ENCODE measurements around the gene MUC21.

Gene MUC21

DNA sequence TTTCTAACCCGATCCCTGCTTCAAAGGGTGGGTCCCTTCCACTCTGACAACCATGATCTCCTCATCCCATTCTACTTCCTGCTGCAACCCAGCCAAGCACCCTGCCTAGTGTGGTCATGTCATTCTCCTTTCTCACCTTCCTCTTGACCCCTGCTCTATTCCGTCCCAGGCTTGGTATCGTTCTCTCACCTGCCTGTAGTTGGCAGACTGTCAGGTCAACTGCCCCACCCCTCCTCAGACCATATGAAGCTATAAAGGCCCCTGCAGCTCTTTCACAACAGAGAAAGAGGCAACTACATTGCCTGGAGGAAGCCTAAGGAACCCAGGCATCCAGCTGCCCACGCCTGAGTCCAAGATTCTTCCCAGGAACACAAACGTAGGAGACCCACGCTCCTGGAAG lies at the start of gene MUC21:
TSS of gene MUC21 (plus strand) at position 280 of the 400 bp plus-strand sequence. CDS start 241 bp downstream, outside the sequence.
- DNase-seq (ENCODE audit: low read depth in 2 of 2) = no peak

GRCh38 chr6:30935018-30935417 lies 48.5 kb upstream of the MUC21 start:
- DNase-seq (ENCODE audit: low read depth in 2 of 2) = no peak

DNA sequence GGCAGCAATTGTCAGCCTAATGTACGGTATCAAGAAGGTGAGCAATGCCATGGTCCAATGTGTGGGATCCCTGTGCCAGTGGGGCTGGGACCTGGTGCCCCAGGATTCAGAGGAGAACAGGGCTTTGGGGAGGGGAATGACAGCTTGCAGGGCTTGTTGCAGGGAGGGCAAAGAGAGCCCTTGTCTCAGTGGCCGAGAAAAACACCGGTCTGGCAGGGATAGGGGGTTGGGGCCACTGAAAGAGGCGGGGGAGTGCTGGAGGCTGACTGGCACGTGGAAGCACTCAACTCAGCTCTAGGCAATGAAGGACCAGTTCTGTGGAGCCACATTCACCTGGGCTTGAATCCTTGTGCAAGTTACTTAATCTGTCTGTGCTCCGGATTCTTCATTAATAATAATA lies 46.3 kb upstream of the MUC21 start:
- no peak for DNase-seq (ENCODE audit: low read depth in 2 of 2)

DNA sequence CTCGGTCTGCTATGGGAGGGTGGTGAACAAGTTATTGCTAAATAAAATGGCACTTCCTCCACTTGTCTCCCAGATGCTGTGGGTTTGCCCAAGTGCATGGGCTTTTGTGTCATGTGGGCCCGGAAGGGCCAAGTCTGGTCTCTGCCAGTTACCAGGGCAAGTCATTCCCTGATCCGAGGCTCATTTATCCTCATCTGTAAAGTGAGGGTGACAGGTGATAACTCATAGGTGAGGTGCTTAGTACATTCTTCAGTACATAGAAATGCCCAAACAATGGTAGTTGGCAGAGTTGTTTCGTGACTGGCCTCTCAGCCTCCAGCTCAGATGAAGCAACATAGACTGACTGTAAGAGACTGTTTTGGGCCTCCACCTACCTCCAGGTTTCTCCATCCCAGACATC lies 44.8 kb upstream of the MUC21 start:
- no peak for DNase-seq (ENCODE audit: low read depth in 2 of 2)

GRCh38 chr6:30939473-30939872 lies 44.0 kb upstream of the MUC21 start:
- DNase-seq (ENCODE audit: low read depth in 2 of 2) = no peak

GRCh38 chr6:30940361-30940986 lies 43.0 kb upstream of the MUC21 start, which contains the start of gene MUCL3:
Gene MUCL3 (plus strand): TSS chr6:30940973. CDS start chr6:30941000, 27 bp downstream.
- DNase-seq (ENCODE audit: low read depth in 2 of 2) = no peak

DNA sequence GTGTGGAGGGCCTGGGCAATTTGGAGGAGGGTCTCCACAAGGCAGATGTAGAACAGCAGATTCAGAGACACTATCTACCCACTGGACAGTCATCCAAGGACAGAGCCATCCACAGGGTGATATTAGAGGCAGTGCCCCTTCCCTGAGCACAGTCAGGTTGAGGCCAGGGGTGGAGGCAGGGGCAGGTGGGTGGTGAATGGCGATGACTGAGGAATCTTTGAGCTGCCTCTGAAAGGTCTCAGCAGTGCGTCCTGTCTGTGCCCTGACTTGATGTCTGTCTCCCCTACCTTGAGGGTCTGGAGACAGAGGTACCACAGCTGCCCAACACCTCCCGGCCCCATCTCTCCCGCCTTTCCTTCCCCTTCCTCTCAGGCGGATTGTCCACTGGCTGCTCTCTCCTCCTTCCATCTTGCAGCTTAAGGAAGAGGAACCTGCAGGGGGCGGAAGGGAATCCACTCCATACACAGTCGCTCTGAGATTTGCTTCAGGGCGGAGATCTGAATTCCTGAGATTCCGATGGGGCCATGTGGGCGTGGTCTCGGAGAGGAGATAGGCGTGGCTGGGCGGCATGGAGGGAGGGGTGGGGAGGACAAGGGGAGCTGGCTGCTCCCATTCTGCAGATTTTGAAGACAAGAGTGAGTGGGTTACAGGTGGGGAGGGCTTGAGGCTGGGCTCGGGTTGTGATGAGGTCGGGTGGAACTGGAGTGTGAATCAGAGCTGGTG lies 41.0 kb upstream of the MUC21 start:
- DNase-seq (ENCODE audit: low read depth in 2 of 2) = no peak

- no peak for DNase-seq (ENCODE audit: low read depth in 2 of 2)
Observed at GRCh38 chr6:30944051-30944450, 39.5 kb upstream of the MUC21 start.

DNA sequence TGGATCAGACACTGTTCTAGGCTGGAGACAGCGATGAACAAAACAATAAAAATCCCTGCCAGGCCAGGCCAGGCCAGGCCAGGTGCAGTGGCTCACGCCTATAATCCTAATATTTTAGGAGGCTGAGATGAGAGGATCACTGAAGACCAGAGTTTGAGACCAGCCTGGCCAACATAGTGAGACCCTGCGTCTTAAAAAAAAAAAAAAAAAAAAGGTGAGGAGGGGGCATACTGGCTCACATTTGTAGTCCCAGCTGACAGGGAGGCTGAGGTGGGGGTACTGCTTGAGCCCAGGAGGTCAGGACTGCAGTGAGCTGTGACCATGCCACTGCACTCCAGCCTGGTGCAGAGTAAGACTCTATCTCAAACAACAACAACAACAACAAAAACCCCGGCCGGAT lies 38.2 kb upstream of the MUC21 start:
- no peak for DNase-seq (ENCODE audit: low read depth in 2 of 2)

GRCh38 chr6:30947231-30947630 lies 36.3 kb upstream of the MUC21 start:
- no peak for DNase-seq (ENCODE audit: low read depth in 2 of 2)

- no peak for DNase-seq (ENCODE audit: low read depth in 2 of 2)
Observed at GRCh38 chr6:30948811-30949210, 34.7 kb upstream of the MUC21 start.

GRCh38 chr6:30951907-30952469 lies 31.5 kb upstream of the MUC21 start:
- no peak for DNase-seq (ENCODE audit: low read depth in 2 of 2)

GRCh38 chr6:30954631-30955366 lies 28.7 kb upstream of the MUC21 start:
- DNase-seq (ENCODE audit: low read depth in 2 of 2) = no peak

DNA sequence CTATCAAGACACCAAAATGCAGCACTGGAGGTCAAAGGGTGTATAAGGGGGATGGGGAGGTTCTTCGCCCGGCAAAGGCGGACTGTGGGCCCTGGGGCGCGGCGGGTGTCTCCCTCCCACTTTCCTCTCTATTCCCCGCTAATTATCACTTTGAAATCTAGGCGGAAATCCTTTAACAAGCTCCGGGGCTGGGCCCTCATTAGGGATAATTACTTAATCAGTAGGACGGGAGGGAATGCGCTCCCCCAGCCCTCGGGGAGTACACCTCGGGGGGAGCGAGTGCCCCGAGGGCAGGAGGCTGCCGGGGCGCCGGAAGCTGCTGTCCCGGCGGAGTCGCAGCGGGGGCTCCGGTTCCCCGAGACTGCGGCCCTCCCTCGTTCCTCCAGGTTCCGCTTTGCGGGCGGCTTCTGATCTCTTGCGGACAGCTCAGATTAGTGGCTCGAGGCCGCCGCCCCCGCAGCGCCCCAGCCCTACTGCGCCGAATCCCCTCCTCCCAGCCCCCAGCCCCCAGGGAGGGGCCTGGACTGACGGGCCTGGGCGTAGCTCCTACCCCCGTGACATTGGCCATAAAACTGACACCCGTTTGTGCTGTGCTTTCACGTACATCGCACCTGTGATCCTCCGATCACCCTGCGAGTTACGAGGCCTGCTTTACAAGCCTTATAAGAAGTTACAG lies 28.0 kb upstream of the MUC21 start:
- peak; percentile 68 to 79 for DNase-seq (ENCODE audit: low read depth in 2 of 2)

DNA sequence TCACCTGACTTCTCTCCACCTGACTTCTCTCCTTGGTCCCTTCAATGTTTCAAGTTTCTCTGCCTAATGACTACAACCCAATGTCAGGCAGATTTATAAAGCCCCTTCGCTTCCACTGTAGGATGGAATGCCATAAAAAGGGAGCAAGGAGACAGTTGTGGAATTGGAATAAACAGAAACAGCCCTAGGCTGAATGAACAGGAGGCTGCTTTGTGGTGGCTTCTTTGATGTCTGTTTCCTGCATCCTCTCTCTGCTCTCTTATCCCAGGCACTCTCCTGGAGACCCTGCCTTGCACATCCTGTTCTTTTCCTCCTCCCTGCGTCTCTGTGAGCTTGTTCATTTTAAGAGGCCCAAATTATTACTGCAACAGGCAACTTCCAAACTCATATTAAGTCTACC lies 25.8 kb upstream of the MUC21 start:
- no peak for DNase-seq (ENCODE audit: low read depth in 2 of 2)

DNA sequence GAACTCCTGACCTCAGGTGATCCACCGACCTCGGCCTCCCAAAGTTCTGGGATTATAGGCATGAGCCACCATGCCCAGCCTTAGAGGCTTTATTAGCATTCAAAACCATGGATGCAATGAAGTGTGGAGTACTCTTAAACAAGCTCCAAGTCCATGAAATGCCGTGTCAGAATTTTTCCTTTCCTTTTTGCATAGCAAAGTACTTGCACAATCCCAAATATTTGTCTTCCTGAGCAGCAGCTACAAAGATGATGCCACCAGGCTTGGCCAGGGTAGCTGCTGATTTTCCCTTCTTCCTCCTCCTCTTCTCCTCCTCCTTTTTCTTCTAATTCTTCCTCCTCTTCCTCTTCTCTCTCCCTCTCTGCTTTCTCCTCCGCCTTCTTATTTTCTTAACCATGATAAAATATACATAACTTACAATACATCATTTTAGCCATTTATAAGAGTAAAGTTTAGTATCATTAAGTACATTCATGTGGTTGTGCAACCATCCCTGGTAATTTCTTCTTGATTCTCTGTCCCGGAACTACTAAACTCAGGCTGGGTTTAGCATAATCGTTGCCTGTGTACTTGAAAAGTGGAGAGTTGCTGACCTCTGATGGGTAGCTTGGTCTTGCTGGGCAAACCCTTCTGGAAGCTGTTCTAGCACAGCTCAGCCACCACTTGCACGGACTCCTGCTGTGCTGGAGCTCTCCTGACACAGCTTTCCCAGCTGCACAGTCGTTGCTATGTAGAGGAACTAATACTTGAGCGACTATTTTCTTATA lies 22.4 kb upstream of the MUC21 start:
- no peak for DNase-seq (ENCODE audit: low read depth in 2 of 2)

DNA sequence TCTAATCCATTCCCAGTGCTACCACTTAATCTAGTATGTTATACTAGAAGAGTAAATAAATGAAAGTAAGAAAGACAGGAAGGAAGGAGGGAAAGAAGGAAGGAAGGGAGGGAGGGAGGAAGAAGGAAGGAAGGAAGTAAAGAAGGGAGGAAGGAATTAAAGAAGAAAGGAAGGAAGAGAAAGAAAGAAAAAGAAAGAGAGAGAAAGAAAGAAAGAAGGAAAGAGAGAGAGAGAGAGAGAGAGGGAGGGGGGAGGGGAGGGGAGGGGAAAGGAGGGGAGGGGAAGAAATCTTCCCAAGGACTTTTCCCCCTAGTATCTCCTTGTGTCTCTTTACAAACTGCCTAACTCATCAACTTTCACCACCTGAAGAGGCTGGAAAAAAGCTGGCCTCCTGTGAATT lies 20.8 kb upstream of the MUC21 start:
- no peak for DNase-seq (ENCODE audit: low read depth in 2 of 2)

DNA sequence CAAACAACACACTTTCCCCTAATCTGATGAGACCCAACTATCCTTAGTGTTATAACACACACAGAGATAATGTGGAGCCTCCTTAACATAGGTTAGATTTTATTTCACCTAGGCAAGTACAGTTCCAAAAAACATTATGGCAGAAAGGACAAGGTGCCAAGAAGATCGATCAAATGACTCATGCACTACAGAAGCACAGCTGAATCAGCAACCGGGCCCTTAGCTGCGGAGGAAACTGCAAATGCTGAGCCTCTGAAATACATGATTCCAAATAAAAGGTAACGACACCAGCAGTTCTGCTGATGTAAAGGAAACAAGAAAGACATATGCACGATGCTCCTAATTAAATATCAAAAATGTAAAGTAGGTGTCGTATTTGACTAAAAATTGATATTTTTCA lies 19.9 kb upstream of the MUC21 start:
- no peak for DNase-seq (ENCODE audit: low read depth in 2 of 2)

DNA sequence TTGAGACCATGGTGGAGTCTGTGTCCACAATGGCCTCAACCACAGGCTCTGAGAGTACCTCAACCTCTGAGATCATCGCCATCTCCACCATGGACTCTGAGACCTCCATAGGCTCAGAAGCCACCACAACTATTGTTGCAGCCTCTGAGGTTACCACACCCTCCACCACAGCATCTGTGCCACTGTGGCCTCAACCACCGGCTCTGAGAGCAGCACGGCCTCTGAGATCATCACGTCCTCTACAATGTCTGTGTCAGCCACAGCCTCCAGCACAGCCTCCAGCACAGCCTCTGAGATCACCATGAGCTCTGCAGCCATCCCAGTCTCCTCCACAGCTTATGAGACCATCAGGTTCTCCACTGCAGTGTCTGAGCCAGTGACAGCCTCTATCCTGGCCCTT lies 19.4 kb upstream of the MUC21 start:
- DNase-seq (ENCODE audit: low read depth in 2 of 2) = no peak

GRCh38 chr6:30965140-30965601 lies 18.3 kb upstream of the MUC21 start:
- no peak for DNase-seq (ENCODE audit: low read depth in 2 of 2)

DNA sequence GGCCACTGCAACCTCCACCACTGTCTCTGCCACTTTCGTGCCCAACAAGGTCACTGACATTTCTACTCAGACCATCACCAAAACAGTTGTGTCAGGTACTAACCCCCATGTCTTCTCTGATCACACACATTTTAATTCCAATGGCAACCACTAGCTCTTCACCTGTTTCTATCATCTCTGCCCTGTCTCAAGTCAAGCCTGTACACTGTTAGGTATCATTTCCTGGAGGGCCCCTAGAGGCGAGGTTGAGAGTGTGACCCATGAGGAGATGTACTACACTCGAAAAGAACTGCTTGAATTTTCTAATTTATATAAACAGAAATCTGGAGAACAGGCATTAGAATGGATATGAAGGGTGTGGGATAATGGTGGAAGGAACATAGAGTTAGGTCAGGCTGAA lies 17.4 kb upstream of the MUC21 start:
- DNase-seq (ENCODE audit: low read depth in 2 of 2) = no peak
